HFFc6 (cell line): ENCODE results near the gene NLRC3. TPM values are rescaled to one million over a fixed set of nuclear protein-coding genes. Genes with fewer than 3 reads are reported as not detected.

Experiments
- DNase-seq: peaks from one replicate; pipeline ENCODE4 v3.0.0-alpha.2; 2018
- H3K27ac Mint-ChIP-seq: 2 replicates; pipeline ENCODE4 v1.8.0; 2020; ENCODE audit warnings: mild to moderate bottlenecking, mixed read lengths
- H3K27me3 Mint-ChIP-seq: 2 replicates; pipeline ENCODE4 v1.8.0; 2021; ENCODE audit warnings: mild to moderate bottlenecking, moderate library complexity, mixed read lengths; ENCODE audit not compliant: insufficient read depth
- H3K36me3 Mint-ChIP-seq: 2 replicates; pipeline ENCODE4 v1.8.0; 2021; ENCODE audit warnings: low read depth, mixed read lengths
- H3K4me1 Mint-ChIP-seq: 2 replicates; pipeline ENCODE4 v1.8.0; 2020; ENCODE audit warnings: low read depth, mixed read lengths
- H3K4me3 Mint-ChIP-seq: 2 replicates; pipeline ENCODE4 v1.8.0; 2020; ENCODE audit warnings: mild to moderate bottlenecking, moderate library complexity, mixed read lengths
- H3K9me3 Mint-ChIP-seq: 2 replicates; pipeline ENCODE4 v1.8.0; 2020; ENCODE audit warnings: mild to moderate bottlenecking, mixed read lengths
- total RNA-seq, 6 experiments: library from RNA; stranded (reverse); fragmentation: NEBNext Ultra II Directional; extraction: Animal tissue kit (Norgen Biotek cat#: 25700); gene quantifications; 2 replicates in 1 of 6; 3 replicates in 5 of 6; pipeline ENCODE4 v1.2.3, GENCODE V29; 2021
- TF ChIP-seq, protein P1 (sequence below): fragments of 200-600 bp; sonication (generic); IDR thresholded peaks from 2 replicates; pipeline ENCODE4 v1.5.0; 2021; ENCODE audit warnings: antibody characterized with exemption, mild to moderate bottlenecking

Gene NLRC3
- total RNA-seq, 6 experiments from 2014 or later: not detected

DNA sequence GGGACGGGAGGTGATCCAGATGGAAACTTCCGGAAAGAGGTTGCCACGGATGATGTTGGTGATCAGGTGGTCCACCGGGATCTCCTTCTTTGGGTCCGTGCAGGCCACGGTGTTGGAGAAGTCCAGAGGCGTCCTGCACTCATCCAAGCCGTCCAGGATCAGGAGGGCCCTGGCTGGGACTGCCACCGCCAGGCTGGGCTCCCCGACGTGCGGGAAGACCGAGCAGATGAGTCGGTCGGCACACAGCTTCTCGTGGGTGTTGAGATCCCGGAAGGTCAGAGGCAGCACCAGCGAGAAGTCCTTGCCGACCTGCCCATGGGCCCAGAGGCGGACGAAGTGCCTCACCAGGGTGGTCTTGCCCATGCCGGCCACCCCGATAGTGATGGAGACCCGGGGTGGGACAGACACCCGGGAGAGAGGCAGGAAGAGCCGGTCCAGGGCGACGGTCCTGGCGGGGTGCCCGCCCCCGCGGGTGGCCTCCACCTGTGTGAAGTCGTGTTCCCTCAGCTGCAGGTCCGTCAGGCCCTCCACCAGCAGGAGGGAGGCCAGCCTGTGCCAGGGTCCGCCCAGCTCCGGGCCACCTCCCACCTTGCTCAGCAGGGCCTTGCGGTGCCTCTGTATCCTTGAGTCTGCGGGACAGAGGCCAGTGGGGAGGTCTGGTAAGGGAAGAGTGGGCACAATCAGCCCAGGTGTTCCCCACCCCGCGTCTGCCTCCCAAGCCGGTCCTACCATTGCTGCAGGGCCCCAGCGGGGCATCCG is 12.9 kb downstream of the NLRC3 start:
- Mint-ChIP-seq H3K36me3 (no peaks in the 10 kb centered on the region), H3K9me3 (no peaks in the 10 kb centered on the region), H3K27me3 (peaks cover 3% of the 10 kb centered on the region), H3K27ac (no peak overlapping the region), H3K4me3 (no peak overlapping the region), H3K4me1 (no peaks in the 10 kb centered on the region)
- DNase-seq: no peak
- TF ChIP-seq, protein P1, sequence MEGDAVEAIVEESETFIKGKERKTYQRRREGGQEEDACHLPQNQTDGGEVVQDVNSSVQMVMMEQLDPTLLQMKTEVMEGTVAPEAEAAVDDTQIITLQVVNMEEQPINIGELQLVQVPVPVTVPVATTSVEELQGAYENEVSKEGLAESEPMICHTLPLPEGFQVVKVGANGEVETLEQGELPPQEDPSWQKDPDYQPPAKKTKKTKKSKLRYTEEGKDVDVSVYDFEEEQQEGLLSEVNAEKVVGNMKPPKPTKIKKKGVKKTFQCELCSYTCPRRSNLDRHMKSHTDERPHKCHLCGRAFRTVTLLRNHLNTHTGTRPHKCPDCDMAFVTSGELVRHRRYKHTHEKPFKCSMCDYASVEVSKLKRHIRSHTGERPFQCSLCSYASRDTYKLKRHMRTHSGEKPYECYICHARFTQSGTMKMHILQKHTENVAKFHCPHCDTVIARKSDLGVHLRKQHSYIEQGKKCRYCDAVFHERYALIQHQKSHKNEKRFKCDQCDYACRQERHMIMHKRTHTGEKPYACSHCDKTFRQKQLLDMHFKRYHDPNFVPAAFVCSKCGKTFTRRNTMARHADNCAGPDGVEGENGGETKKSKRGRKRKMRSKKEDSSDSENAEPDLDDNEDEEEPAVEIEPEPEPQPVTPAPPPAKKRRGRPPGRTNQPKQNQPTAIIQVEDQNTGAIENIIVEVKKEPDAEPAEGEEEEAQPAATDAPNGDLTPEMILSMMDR: no peak

DNA sequence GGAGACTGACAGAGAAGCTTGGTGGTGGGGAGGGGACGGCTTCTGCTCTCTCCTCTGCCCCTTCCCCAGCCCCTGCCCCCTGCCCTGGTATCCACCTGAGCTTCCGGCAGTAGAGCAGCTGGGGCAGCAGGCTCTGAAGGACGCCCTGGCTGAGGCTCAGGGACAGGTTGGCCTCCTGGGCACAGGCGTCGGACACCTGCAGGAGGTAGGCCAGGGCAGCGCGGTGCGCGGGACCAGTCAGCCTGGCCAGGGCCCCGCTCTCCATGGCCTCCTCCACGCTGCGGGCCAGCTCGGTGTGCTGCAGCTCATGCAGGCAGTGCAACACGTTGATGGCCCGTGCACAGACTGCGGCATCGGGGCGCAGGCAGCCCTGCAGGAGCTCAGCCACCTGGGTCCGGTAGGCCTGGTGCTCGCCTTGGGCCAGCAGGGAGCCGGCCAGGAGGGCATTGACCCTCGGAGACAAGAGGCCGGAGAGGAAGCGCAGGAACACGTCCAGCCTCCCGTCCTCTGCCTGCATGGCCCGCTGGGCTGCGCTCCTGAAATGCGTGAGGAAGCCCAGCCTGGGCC is 14.2 kb downstream of the NLRC3 start:
- H3K27me3 Mint-ChIP-seq: peaks cover 3% of the 10 kb centered on the region
- no peak overlapping the region for H3K4me3 Mint-ChIP-seq
- no peak overlapping the region for H3K27ac Mint-ChIP-seq
- DNase-seq: no peak
- H3K4me1 Mint-ChIP-seq: no peaks in the 10 kb centered on the region
- H3K36me3 Mint-ChIP-seq: no peaks in the 10 kb centered on the region
- TF ChIP-seq, protein P1: no peak
- no peaks in the 10 kb centered on the region for H3K9me3 Mint-ChIP-seq

DNA sequence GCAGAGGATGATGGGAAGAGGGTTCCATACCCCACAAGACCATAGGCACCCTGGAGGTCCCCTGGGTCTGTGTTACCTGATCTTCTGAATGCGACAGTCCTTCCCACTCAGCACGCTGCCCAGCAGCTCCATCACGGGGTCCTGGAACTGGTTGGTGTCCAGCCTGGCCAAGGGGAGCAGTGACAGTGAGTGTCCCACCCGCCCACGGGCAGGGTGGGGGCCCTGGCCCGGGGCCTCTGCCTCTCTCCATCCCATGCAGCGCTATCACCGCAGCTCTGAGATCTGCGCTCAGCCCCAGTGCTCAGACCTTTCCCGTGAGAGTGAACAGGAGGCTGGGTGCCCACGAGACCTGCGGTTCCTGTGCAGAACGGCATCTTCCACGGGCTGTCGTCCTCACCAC is 15.6 kb downstream of the NLRC3 start:
- DNase-seq: no peak
- Mint-ChIP-seq H3K27ac (no peak overlapping the region), H3K9me3 (no peaks in the 10 kb centered on the region), H3K4me1 (no peaks in the 10 kb centered on the region), H3K36me3 (no peaks in the 10 kb centered on the region), H3K27me3 (peaks cover 5% of the 10 kb centered on the region), H3K4me3 (no peak overlapping the region)
- TF ChIP-seq, protein P1: no peak

DNA sequence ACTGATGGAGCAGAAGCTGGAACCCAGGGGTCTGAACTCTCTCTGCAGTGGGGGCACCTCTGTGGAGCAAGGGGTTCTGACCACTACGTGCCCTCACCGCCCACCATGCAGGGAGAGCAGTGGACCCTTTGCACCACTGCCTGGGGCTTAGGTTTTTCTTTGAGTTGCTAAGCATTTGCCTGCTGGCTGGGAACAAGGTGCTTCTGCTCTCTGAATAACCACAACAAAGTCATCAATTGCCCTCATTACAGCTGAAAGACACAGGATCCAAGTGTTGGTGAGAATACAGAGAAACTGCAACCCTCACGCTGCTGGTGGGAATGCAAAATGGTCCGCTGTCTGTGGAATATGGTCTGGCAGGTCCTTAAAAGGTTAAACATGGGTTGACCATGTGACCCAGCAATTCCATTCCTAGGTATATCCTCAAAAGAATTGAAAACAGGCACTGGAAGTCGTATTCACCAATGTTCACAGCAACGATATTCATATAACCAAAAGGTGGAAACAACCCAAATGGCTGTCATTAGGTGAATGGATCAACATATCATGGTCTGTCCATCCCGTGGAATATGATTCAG is 22.8 kb downstream of the NLRC3 start:
- Mint-ChIP-seq H3K36me3 (no peaks in the 10 kb centered on the region), H3K4me3 (no peak overlapping the region), H3K27ac (no peak overlapping the region), H3K9me3 (no peaks in the 10 kb centered on the region; the same call in 1 of the 2 replicates), H3K4me1 (no peaks in the 10 kb centered on the region), H3K27me3 (peaks cover 23% of the 10 kb centered on the region)
- TF ChIP-seq, protein P1: no peak
- DNase-seq: no peak

GRCh38 chr16:3553138-3553923 is 23.9 kb downstream of the NLRC3 start:
- H3K4me3 Mint-ChIP-seq: no peak overlapping the region
- peaks cover 30% of the 10 kb centered on the region for H3K27me3 Mint-ChIP-seq
- H3K4me1 Mint-ChIP-seq: no peaks in the 10 kb centered on the region
- H3K36me3 Mint-ChIP-seq: no peaks in the 10 kb centered on the region
- no peaks in the 10 kb centered on the region; the same call in 1 of the 2 replicates for H3K9me3 Mint-ChIP-seq
- no peak for DNase-seq
- TF ChIP-seq, protein P1: no peak
- H3K27ac Mint-ChIP-seq: no peak overlapping the region
